Measurements from ENCODE around the gene SMIM3.

- TF ChIP-seq CTCF (IDR thresholded peaks at IDR 0.05) (no peak), POLR2A (IDR thresholded peaks at IDR 0.05) (no peak)
These were observed 13.4 kb upstream of the SMIM3 start for GRCh38 chr5:150765011-150765798.

Data from adrenal gland (tissue), 5 donors.